Measurements from ENCODE around the gene ERC1.

GRCh38 chr12:1369460-1369859 is 378.4 kb downstream of the ERC1 start:
- no peak for TF ChIP-seq GATA3 (IDR thresholded peaks at IDR 0.05; ENCODE audit: low read depth, low read length)
- no peak for TF ChIP-seq GATA2 (IDR thresholded peaks at IDR 0.05; ENCODE audit: low read depth, low read length)
